Endodermal cell (in vitro differentiated cells): ENCODE results near the gene MTG1. TPM values are rescaled to one million over a fixed set of nuclear protein-coding genes. Genes with fewer than 3 reads are reported as not detected.
"Not testable (repeated sequence)": the region's sequence is repeated elsewhere in the genome, so short reads cannot be mapped to it uniquely, and the experiment has no call there.

Source experiments
- DNase-seq: peaks from one replicate; pipeline ENCODE4 v3.0.0-alpha.2; 2017
- H3K27ac ChIP-seq: 2 replicates; pipeline ENCODE4 v1.5.1; 2013; ENCODE audit warnings: mild to moderate bottlenecking, low read depth, low read length, moderate library complexity
- H3K27me3 ChIP-seq: 2 replicates; pipeline ENCODE4 v1.6.1; 2013; ENCODE audit warnings: mild to moderate bottlenecking, low read length, moderate library complexity; ENCODE audit not compliant: insufficient read depth, control insufficient read depth, poor library complexity, severe bottlenecking
- H3K36me3 ChIP-seq: 2 replicates; pipeline ENCODE4 v1.7.0; 2013; ENCODE audit warnings: mild to moderate bottlenecking, low read length, moderate library complexity; ENCODE audit not compliant: control insufficient read depth, insufficient read depth
- H3K4me1 ChIP-seq: one replicate; pipeline ENCODE4 v1.7.0; 2013; ENCODE audit warnings: low read length; ENCODE audit not compliant: control insufficient read depth, insufficient read depth
- H3K4me3 ChIP-seq: 2 replicates; pipeline ENCODE4 v1.5.1; 2013; ENCODE audit warnings: mild to moderate bottlenecking, low read length, moderate library complexity
- H3K9ac ChIP-seq: 2 replicates; pipeline ENCODE4 v1.6.1; 2013; ENCODE audit warnings: mild to moderate bottlenecking, low read length, moderate library complexity; ENCODE audit not compliant: poor library complexity, severe bottlenecking; ENCODE audit errors: extremely low read depth
- H3K9me3 ChIP-seq: 2 replicates; pipeline ENCODE4 v1.6.1; 2013; ENCODE audit warnings: mild to moderate bottlenecking, low read length, moderate library complexity; ENCODE audit not compliant: control insufficient read depth
- H3K27ac Mint-ChIP-seq: 2 replicates; pipeline ENCODE4 v1.8.0; 2020; ENCODE audit warnings: mixed read lengths
- H3K27me3 Mint-ChIP-seq: 2 replicates; pipeline ENCODE4 v1.8.0; 2021; ENCODE audit warnings: mild to moderate bottlenecking, mixed read lengths; ENCODE audit not compliant: insufficient read depth
- H3K36me3 Mint-ChIP-seq: 2 replicates; pipeline ENCODE4 v1.8.0; 2020; ENCODE audit warnings: low read depth, mixed read lengths
- H3K4me1 Mint-ChIP-seq: 2 replicates; pipeline ENCODE4 v1.8.0; 2020; ENCODE audit warnings: mixed read lengths
- H3K4me3 Mint-ChIP-seq: 2 replicates; pipeline ENCODE4 v1.8.0; 2020; ENCODE audit warnings: mild to moderate bottlenecking, moderate library complexity, mixed read lengths
- H3K9me3 Mint-ChIP-seq: 2 replicates; pipeline ENCODE4 v1.8.0; 2020; ENCODE audit warnings: mild to moderate bottlenecking, mixed read lengths
- CTCF ChIP-seq: fragments of 200-600 bp; sonication (generic); conservative IDR thresholded peaks from 2 replicates; pipeline ENCODE4 v1.5.0; 2021; ENCODE audit warnings: antibody characterized with exemption, mild to moderate bottlenecking
- WGBS, 2 experiments: methylation state at CpG; one replicate each; pipeline versions ENCODE4 v1.1.5 to v1.1.7; 2013; ENCODE audit warnings: missing lambda C conversion rate in 2 of 2, mixed read lengths in 1 of 2; ENCODE audit not compliant: insufficient coverage in 1 of 2, insufficient read length in 1 of 2; 5-methylcytosine and 5-hydroxymethylcytosine counted together
- total RNA-seq, 2 donors: library from RNA; stranded (reverse); fragmentation: NEBNext Ultra II Directional in 1 of 2; extraction: Animal tissue kit (Norgen Biotek cat#: 25700) in 1 of 2; gene quantifications; 2 replicates in 1 of 2; 3 replicates in 1 of 2; pipeline ENCODE4 v1.2.1, GENCODE V29; 2021

The MTG1 gene
- total RNA-seq, 2 donors from 2014 or later: 71.3 to 86.0 TPM

- no peak overlapping the region for H3K27ac Mint-ChIP-seq
Observed at GRCh38 chr10:133439517-133440461, 45.8 kb downstream of the MTG1 start.

GRCh38 chr10:133440633-133441285 lies 46.8 kb downstream of the MTG1 start:
- Histone ChIP-seq H3K9me3 (peaks cover 5% of the 10 kb centered on the region), H3K27ac (no peak overlapping the region), H3K27me3 (no peaks in the 10 kb centered on the region), H3K4me1 (no peaks in the 10 kb centered on the region), H3K4me3 (no peak overlapping the region), H3K36me3 (no peaks in the 10 kb centered on the region), H3K9ac (no peak overlapping the region)
- Mint-ChIP-seq H3K36me3 (peaks cover 3% of the 10 kb centered on the region), H3K4me1 (no peaks in the 10 kb centered on the region), H3K27ac (no peak overlapping the region), H3K27me3 (no peaks in the 10 kb centered on the region), H3K4me3 (no peak overlapping the region), H3K9me3 (peaks cover 83% of the 10 kb centered on the region)
- DNase-seq: no peak
- TF ChIP-seq CTCF: no peak
- 84 to 90% methylated on average over 6 to 14 of the region's 18 CpGs for WGBS, 2 experiments

More at GRCh38 chr10:133439517-133440461, 45.8 kb downstream of the MTG1 start:
- Histone ChIP-seq H3K27ac (no peak overlapping the region), H3K4me3 (no peak overlapping the region), H3K9ac (no peak overlapping the region), H3K36me3 (no peaks in the 10 kb centered on the region), H3K4me1 (no peaks in the 10 kb centered on the region), H3K27me3 (no peaks in the 10 kb centered on the region), H3K9me3 (peaks cover 5% of the 10 kb centered on the region)
- Mint-ChIP-seq H3K4me1 (no peaks in the 10 kb centered on the region), H3K9me3 (peaks cover 73% of the 10 kb centered on the region), H3K4me3 (no peak overlapping the region), H3K36me3 (no peaks in the 10 kb centered on the region), H3K27me3 (no peaks in the 10 kb centered on the region)
- 83 to 84% methylated on average over 24 to 25 of the region's 25 CpGs for WGBS, 2 experiments
- DNase-seq: no peak
- no peak for TF ChIP-seq CTCF

GRCh38 chr10:133441356-133441755 lies 47.4 kb downstream of the MTG1 start:
- H3K27ac Mint-ChIP-seq, H3K4me3 Mint-ChIP-seq, H3K36me3 Mint-ChIP-seq, H3K27me3 Mint-ChIP-seq, H3K9me3 ChIP-seq, H3K4me1 Mint-ChIP-seq, H3K36me3 ChIP-seq, H3K27ac ChIP-seq, H3K4me1 ChIP-seq, H3K27me3 ChIP-seq, H3K4me3 ChIP-seq, H3K9ac ChIP-seq, DNase-seq: not testable (repeated sequence)
- 72 to 91% methylated on average over 2 to 13 of the region's 21 CpGs for WGBS, 2 experiments
- H3K9me3 Mint-ChIP-seq: peaks cover 82% of the 10 kb centered on the region
